Gastroesophageal sphincter (tissue), 3 donors: ENCODE results near the gene MYG1.

Experiments
- CTCF ChIP-seq, 4 experiments: fragments of 200-600 bp in 2 of 4; fragments of 450-650 bp in 2 of 4; sonication (generic) in 1 of 4; IDR thresholded peaks; one replicate each; pipeline ENCODE4 v1.5.1; 2017 to 2019; ENCODE audit warnings: antibody characterized with exemption in 4 of 4, mild to moderate bottlenecking in 2 of 4, moderate library complexity in 2 of 4
- POLR2AphosphoS5 ChIP-seq: sonication (generic); formaldehyde crosslinking; IDR thresholded peaks from one replicate; pipeline ENCODE4 v1.6.1; 2017; ENCODE audit warnings: antibody characterized with exemption

GRCh38 chr12:53276511-53276910 is 23.0 kb upstream of the MYG1 start:
- TF ChIP-seq POLR2AphosphoS5 (no peak), CTCF (IDR thresholded peaks at IDR 0.05) (no peak)
